GM21723 (cell line): ENCODE measurements around the gene RICTOR.

Experiments used
- ATAC-seq: cut with Tn5 transposase; IDR thresholded peaks from one replicate; pipeline ENCODE4 v1.9.1; 2021; ENCODE audit warnings: mild to moderate bottlenecking, moderate library complexity; ENCODE audit not compliant: unreplicated experiment

RICTOR gene

GRCh38 chr5:39074017-39074814 is at the start of gene RICTOR:
Gene RICTOR, minus strand, starts transcription at chr5:39074399. Its CDS starts 22 bp downstream, at chr5:39074377.
- peak; percentile 74 for ATAC-seq

GRCh38 chr5:39121922-39122321 is 47.7 kb upstream of the RICTOR start:
- no peak for ATAC-seq

GRCh38 chr5:39121315-39121714 is 47.1 kb upstream of the RICTOR start:
- ATAC-seq = no peak

- ATAC-seq = no peak
Measured at GRCh38 chr5:39120052-39120420, 45.8 kb upstream of the RICTOR start.

GRCh38 chr5:39119404-39120051 is 45.3 kb upstream of the RICTOR start:
- no peak for ATAC-seq

- ATAC-seq = no peak
Measured at GRCh38 chr5:39118638-39119037, 44.4 kb upstream of the RICTOR start.

GRCh38 chr5:39117401-39117800 is 43.2 kb upstream of the RICTOR start:
- no peak for ATAC-seq

GRCh38 chr5:39116344-39117170 is 42.4 kb upstream of the RICTOR start:
- no peak for ATAC-seq

- ATAC-seq = no peak
Measured at GRCh38 chr5:39115644-39116343, 41.6 kb upstream of the RICTOR start.

- no peak for ATAC-seq
Measured at GRCh38 chr5:39114155-39114554, 40.0 kb upstream of the RICTOR start.

GRCh38 chr5:39113354-39113953 is 39.3 kb upstream of the RICTOR start:
- no peak for ATAC-seq

GRCh38 chr5:39109606-39110005 is 35.4 kb upstream of the RICTOR start:
- ATAC-seq = no peak

- no peak for ATAC-seq
Measured at GRCh38 chr5:39108987-39109386, 34.8 kb upstream of the RICTOR start.

- ATAC-seq = no peak
Measured at GRCh38 chr5:39107350-39107749, 33.2 kb upstream of the RICTOR start.

GRCh38 chr5:39106322-39106721 is 32.1 kb upstream of the RICTOR start:
- ATAC-seq = no peak

- no peak for ATAC-seq
Measured at GRCh38 chr5:39104221-39104620, 30.0 kb upstream of the RICTOR start.

- ATAC-seq = no peak
Measured at GRCh38 chr5:39102684-39103155, 28.5 kb upstream of the RICTOR start.

GRCh38 chr5:39100851-39101396 is 26.7 kb upstream of the RICTOR start:
- no peak for ATAC-seq

GRCh38 chr5:39100301-39100850 is 26.2 kb upstream of the RICTOR start:
- no peak for ATAC-seq

GRCh38 chr5:39099831-39100230 is 25.6 kb upstream of the RICTOR start:
- ATAC-seq = no peak
